Stimulated activated CD8-positive, alpha-beta memory T cell treated with anti-CD3 and anti-CD28 coated beads, Interleukin-15, amount 100 ng/mL, for 4 hours (primary cell): ENCODE measurements around the gene BPI.
"Not testable (repeated sequence)": the region's sequence is repeated elsewhere in the genome, so short reads cannot be mapped to it uniquely, and the experiment has no call there.

Experiments used
- DNase-seq, 2 donors: peaks; one replicate each; pipeline ENCODE4 v3.0.0-alpha.2; 2020; ENCODE audit warnings: low read depth in 2 of 2

Gene BPI

DNA sequence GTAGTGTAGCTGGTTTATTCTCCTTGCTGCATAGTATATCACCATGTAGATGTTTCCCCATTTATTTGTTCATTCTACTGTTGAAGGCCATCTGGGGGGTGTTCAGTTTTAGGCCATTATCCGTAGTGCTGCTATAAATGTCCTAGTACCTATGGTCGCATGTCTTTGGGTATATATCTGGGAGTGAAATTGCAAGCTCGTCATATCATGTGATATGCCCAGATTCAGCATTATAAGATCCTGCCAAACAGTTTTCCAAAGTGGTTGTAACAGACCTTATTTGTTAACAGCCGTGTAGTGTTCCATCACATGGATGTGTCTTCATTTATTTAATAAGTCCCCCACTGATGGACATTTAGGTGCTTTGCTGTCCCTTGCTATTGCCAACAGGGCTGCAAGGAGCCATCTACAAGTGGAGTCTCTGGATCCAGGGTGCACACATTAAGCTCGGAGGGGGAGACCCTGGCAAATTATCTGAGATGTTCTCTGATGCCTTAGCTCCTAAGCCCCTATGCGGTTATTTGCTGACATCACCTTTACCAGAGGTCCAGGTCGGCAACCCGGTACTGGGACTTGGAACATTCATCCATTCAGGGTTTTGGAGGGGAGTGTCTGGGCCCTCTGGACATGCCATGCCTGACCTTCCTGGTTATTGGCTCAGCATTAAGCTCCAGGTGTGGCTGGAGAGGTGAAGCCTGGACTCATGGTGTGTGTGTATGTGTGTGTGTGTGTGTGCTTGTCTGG lies 59.2 kb downstream of the BPI start:
- no peak for DNase-seq

DNA sequence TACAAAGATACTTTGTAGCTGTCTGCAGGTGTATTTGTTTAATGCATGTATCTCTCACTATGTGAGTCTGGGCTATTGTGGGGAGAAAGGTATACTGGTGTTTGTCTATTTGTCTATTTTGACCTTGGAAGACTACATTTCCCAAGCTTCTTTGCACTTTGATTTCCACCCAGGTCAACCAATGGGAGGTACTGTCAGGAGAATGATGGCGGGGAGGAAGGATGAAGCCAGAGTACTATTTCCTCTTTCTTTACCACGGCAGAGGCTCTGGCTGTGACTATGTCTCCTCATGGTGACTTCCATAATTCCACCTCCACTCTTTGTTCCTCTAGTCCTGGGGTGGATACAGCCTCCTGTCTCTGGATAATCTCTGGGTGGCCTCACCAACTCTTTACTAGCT lies 65.4 kb downstream of the BPI start:
- no peak for DNase-seq

DNA sequence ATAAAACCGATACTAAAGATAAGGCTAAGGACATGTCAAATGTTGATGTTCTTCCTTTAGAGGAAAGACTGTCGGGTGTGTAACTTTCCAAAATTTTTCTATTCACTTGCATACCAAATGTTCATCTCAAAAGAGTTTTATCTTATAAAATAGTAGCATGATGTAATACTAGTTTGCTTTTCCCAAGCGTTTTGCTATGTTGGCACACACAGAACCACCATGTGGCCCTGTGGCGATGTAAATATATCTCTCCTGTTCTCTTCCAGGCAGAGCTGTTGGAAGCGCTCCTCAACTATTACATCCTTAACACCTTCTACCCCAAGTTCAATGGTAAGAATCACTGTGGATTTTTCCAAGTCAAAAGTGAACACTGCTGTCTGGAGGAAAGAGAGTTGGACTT lies 68.8 kb downstream of the BPI start:
- no peak for DNase-seq

DNA sequence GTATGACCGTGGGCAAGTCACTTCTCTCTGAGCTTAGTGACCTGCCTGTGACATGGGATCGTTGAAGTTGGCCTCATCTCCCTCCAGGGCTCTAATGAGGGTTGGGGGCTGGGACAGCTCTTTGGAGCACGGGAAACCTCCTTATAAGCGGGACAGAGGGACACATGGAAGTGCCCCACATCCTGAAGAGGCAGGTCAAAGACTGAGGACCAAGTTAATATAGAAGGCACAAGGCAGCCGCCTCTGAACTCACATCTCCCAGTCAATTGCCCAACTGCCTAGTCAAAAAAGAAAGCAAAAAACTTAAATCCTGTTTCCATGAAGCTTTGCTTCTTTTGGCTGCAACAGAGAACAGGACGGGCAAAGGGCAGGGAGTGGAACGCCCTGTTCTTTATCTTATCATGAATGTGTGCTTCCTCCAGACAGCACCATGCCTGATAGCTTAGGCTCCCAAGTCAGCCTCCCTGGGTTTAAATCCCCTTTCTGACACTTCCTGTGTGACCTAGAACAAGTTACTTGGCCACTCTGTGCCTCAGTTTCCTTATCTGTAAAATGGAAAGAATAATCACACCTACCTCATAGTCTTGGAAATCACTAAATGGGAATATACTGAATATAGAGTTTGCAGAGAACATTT lies 69.4 kb downstream of the BPI start:
- no peak for DNase-seq

DNA sequence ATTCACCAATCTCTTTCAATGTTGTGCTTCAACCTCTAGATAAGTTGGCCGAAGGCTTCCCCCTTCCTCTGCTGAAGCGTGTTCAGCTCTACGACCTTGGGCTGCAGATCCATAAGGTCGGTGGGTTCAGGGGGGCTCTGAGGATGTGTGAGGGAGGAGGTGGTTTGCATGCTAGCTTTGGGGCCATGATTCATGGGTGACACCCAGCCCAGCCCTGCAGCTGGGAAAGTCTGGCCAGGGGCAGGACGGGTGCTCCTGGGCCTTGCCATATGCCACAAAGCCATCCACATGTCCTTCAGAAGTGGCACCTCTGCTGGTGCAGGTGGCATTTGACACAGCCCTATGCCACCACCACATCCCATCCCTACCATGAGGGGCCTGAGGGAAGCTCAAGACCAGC lies 69.9 kb downstream of the BPI start:
- no peak for DNase-seq

GRCh38 chr20:38377039-38377685 lies 73.2 kb downstream of the BPI start:
- no peak for DNase-seq

DNA sequence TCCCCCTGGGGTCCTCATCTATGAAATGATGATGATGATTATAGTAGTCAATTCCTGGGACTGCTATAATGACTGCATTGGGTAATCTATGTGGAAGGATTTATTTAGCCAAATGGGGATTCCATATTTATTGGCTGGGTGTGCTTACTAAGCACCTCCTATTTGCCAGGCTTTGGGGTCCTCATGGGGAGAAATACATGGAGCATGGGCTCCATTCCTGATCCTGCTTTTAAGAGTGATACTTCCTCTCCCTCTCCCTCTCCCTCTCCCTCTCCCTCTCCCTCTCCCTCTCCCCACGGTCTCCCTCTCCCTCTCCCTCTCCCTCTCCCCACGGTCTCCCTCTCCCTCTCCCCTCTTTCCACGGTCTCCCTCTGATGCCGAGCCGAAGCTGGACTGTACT lies 73.9 kb downstream of the BPI start:
- not testable (repeated sequence) for DNase-seq

GRCh38 chr20:38383147-38383546 lies 79.2 kb downstream of the BPI start:
- no peak for DNase-seq

DNA sequence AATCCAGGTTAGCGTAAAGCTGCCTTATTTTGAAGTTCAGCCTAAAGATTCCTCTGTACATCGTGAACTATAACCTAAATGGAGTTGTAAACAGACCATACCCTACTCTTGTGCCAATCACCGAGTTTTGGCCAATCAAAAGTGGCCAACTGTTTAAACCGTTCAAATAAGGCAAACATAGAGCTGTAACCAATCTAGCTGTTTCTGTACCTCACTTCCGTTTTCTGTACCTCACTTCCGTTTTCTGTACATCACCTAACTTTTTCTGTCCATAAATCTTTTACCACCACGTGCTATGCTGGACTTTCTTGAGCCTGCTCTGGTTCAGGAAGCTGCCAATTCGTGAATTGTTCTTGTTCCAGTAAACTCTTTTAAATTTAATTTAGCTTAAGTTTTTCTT lies 82.0 kb downstream of the BPI start:
- no peak for DNase-seq

DNA sequence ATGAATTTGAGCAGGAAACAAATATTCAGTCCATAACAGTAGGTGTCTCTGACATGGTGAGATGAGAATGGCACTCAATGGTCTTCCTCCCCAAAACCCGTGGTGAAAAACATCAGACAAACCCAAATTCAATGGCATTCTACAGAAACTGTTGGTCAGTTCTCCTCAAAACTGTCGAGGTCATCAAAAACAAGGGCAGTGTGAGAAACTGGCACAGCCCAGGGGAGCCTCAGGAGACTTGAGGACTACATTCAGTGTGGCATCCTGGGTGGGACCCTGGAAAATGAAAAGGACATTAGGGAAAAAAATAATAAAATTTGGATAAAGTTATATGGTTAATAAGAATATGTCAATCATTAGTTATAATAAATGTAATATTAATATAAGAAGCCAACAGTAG lies 82.9 kb downstream of the BPI start:
- no peak for DNase-seq
